ENCODE data around the gene AP3B1. TPM values are rescaled to one million over a fixed set of nuclear protein-coding genes. Genes with fewer than 3 reads are reported as not detected.

Gene AP3B1
- polyA plus RNA-seq, 4 donors: 62.3 to 79.2 (median 73.6) TPM

Other genes with a start within 250 kb of the AP3B1 start
- gene SCAMP1, start 65.9 kb upstream of the AP3B1 start, polyA plus RNA-seq (ENCODE audit: insufficient read length in 4 of 4): 10 to 100 TPM; 42.9 to 57.4 (median 48.2) TPM